H1 (cell line): ENCODE results near the gene MAPK13. TPM values are rescaled to one million over a fixed set of nuclear protein-coding genes. Genes with fewer than 3 reads are reported as not detected.

Source experiments
- CTCF ChIA-PET: fragments of 300-600 bp; sonication (Branson Sonifier 250); formaldehyde crosslinking; loops from one replicate; lab custom pipeline; 2021; ENCODE audit not compliant: partially characterized antibody; lab: Charles Lee
- POLR2A ChIA-PET: fragments of 300-600 bp; sonication (Branson Sonifier 250); formaldehyde crosslinking; loops from one replicate; lab custom pipeline; 2021; ENCODE audit warnings: inconsistent platforms; ENCODE audit not compliant: partially characterized antibody; lab: Charles Lee
- DNase-seq, 2 experiments: peaks; one replicate each; pipeline versions ENCODE4 v3.0.0 to v3.0.0-alpha.2; 2010 to 2022; ENCODE audit warnings: low spot score in 2 of 2, low read depth in 1 of 2, mixed read lengths in 1 of 2
- FAIRE-seq: peaks from 2 replicates; lab custom pipeline; 2011; peaks lifted over from hg19 to GRCh38; lab: Jason Lieb, UNC
- H2AFZ ChIP-seq: 2 replicates; pipeline ENCODE4 v1.8.1; 2012; ENCODE audit warnings: low read length, inconsistent platforms
- H2AK5ac ChIP-seq: 2 replicates; pipeline ENCODE4 v1.6.1; 2013; ENCODE audit warnings: low read depth, low read length
- H2BK120ac ChIP-seq: replicated peaks from 2 replicates; pipeline ENCODE3; 2013; ENCODE audit warnings: low read depth, low read length, inconsistent platforms
- H2BK12ac ChIP-seq: 2 replicates; pipeline ENCODE4 v1.6.1; 2013; ENCODE audit warnings: low read depth, low read length
- H2BK15ac ChIP-seq: 2 replicates; pipeline ENCODE4 v1.6.1; 2013; ENCODE audit warnings: low read length
- H2BK20ac ChIP-seq: 2 replicates; pipeline ENCODE4 v1.6.1; 2013; ENCODE audit warnings: low read length
- H2BK5ac ChIP-seq: 2 replicates; pipeline ENCODE4 v1.6.1; 2013; ENCODE audit warnings: low read depth, low read length
- H3K14ac ChIP-seq: 2 replicates; pipeline ENCODE4 v1.6.1; 2013; ENCODE audit warnings: inconsistent platforms; ENCODE audit not compliant: insufficient read length
- H3K18ac ChIP-seq: 2 replicates; pipeline ENCODE4 v1.6.1; 2013; ENCODE audit warnings: low read length; ENCODE audit errors: extremely low read depth
- H3K23ac ChIP-seq: 2 replicates; pipeline ENCODE4 v1.6.1; 2013; ENCODE audit warnings: inconsistent platforms; ENCODE audit not compliant: insufficient read length
- H3K23me2 ChIP-seq: 2 replicates; pipeline ENCODE4 v1.6.1; 2013; ENCODE audit warnings: low read depth, low read length
- H3K27ac ChIP-seq: 2 replicates; pipeline ENCODE4 v1.6.1; 2011; ENCODE audit warnings: low read depth, low read length, inconsistent platforms
- H3K27me3 ChIP-seq, 4 experiments: replicated peaks in 1 of 4; 1 replicate in 1 of 4; 2 replicates in 3 of 4; pipeline versions ENCODE4 v1.6.1 to v1.8.1; 2011 to 2013; ENCODE audit warnings: low read length in 3 of 4, mild to moderate bottlenecking in 3 of 4, inconsistent platforms in 2 of 4, mixed read lengths in 2 of 4, moderate library complexity in 1 of 4; ENCODE audit not compliant: control insufficient read depth in 3 of 4, insufficient read depth in 3 of 4; ENCODE audit errors: extremely low read depth in 1 of 4
- H3K36me3 ChIP-seq, 4 experiments: 2 replicates each; pipeline versions ENCODE4 v1.6.1 to v1.8.1; 2011 to 2013; ENCODE audit warnings: mild to moderate bottlenecking in 4 of 4, low read length in 3 of 4, moderate library complexity in 2 of 4, control low read depth in 1 of 4, inconsistent platforms in 1 of 4; ENCODE audit not compliant: insufficient read depth in 4 of 4, control insufficient read depth in 2 of 4
- H3K4ac ChIP-seq: replicated peaks from 2 replicates; pipeline ENCODE3; 2013; ENCODE audit warnings: low read length, low read depth, mixed read lengths, inconsistent platforms; ENCODE audit not compliant: insufficient read length
- H3K4me1 ChIP-seq, 4 experiments: replicated peaks in 1 of 4; 1 replicate in 1 of 4; 2 replicates in 3 of 4; pipeline versions ENCODE4 v1.6.1 to v1.8.1; 2011 to 2013; ENCODE audit warnings: low read length in 3 of 4, inconsistent platforms in 2 of 4, mixed read lengths in 1 of 4; ENCODE audit not compliant: insufficient read depth in 4 of 4, control insufficient read depth in 3 of 4
- H3K4me2 ChIP-seq, 2 experiments: 2 replicates each; pipeline versions ENCODE4 v1.6.1 to v1.8.1; 2011 to 2013; ENCODE audit warnings: low read depth in 2 of 2, low read length in 2 of 2, control low read depth in 1 of 2, inconsistent platforms in 1 of 2, mild to moderate bottlenecking in 1 of 2; ENCODE audit not compliant: insufficient read depth in 1 of 2
- H3K4me3 ChIP-seq, 4 experiments: fragments of 200-600, 300-600 bp in 1 of 4; sonication (generic), shearing (Covaris generic), sonication (Bioruptor Twin) in 1 of 4; 2 replicates each; pipeline versions ENCODE4 v1.5.1 to v1.8.1; 2011 to 2016; ENCODE audit warnings: low read length in 4 of 4, low read depth in 3 of 4, control low read depth in 2 of 4, inconsistent platforms in 2 of 4, mild to moderate bottlenecking in 2 of 4, mixed read lengths in 1 of 4, moderate library complexity in 1 of 4; ENCODE audit not compliant: insufficient read depth in 2 of 4; ENCODE audit errors: extremely low read depth in 1 of 4
- H3K56ac ChIP-seq: replicated peaks from 2 replicates; pipeline ENCODE3; 2013; ENCODE audit warnings: low read depth, mild to moderate bottlenecking, mixed read lengths, low read length, inconsistent platforms; ENCODE audit not compliant: insufficient read length
- H3K79me1 ChIP-seq: 2 replicates; pipeline ENCODE4 v1.6.1; 2013; ENCODE audit warnings: low read depth, low read length, control low read depth
- H3K79me2 ChIP-seq, 2 experiments: 2 replicates each; pipeline versions ENCODE4 v1.6.1 to v1.8.1; 2012 to 2013; ENCODE audit warnings: low read length in 2 of 2, mild to moderate bottlenecking in 2 of 2, inconsistent platforms in 1 of 2; ENCODE audit not compliant: insufficient read depth in 2 of 2, control insufficient read depth in 1 of 2
- H3K9ac ChIP-seq, 4 experiments: replicated peaks in 1 of 4; 1 replicate in 1 of 4; 2 replicates in 3 of 4; pipeline versions ENCODE4 v1.6.1 to v1.8.1; 2011 to 2013; ENCODE audit warnings: low read depth in 3 of 4, low read length in 3 of 4, control low read depth in 2 of 4, mild to moderate bottlenecking in 2 of 4, moderate library complexity in 2 of 4, inconsistent platforms in 1 of 4; ENCODE audit errors: extremely low read depth in 1 of 4
- H3K9me3 ChIP-seq, 2 experiments: 2 replicates each; pipeline versions ENCODE4 v1.6.1 to v1.8.1; 2012 to 2013; ENCODE audit warnings: mild to moderate bottlenecking in 2 of 2, moderate library complexity in 2 of 2, control low read depth in 1 of 2, inconsistent platforms in 1 of 2, low read depth in 1 of 2, low read length in 1 of 2, mixed read lengths in 1 of 2; ENCODE audit not compliant: insufficient read depth in 2 of 2
- H4K20me1 ChIP-seq, 2 experiments: replicated peaks in 1 of 2; 2 replicates each; pipeline versions ENCODE3 to v1.8.1; 2011 to 2013; ENCODE audit warnings: inconsistent platforms in 2 of 2, low read length in 2 of 2, mild to moderate bottlenecking in 1 of 2; ENCODE audit not compliant: insufficient read depth in 2 of 2, control insufficient read depth in 1 of 2
- H4K5ac ChIP-seq: 2 replicates; pipeline ENCODE4 v1.6.1; 2013; ENCODE audit warnings: low read length, low read depth, mixed read lengths, inconsistent platforms; ENCODE audit not compliant: insufficient read length
- H4K8ac ChIP-seq: 2 replicates; pipeline ENCODE4 v1.8.0; 2013; ENCODE audit warnings: mild to moderate bottlenecking, moderate library complexity, low read length, inconsistent platforms; ENCODE audit not compliant: insufficient read depth; ENCODE audit errors: extremely low read depth
- H4K91ac ChIP-seq: replicated peaks from 2 replicates; pipeline ENCODE3; 2013; ENCODE audit warnings: low read length, mixed read lengths, inconsistent platforms; ENCODE audit not compliant: insufficient read length
- CEBPB ChIP-seq: IDR thresholded peaks from 2 replicates; pipeline ENCODE4 v1.6.1; 2012; ENCODE audit warnings: low read depth, low read length
- CREB1 ChIP-seq: IDR thresholded peaks from 2 replicates; pipeline ENCODE4 v1.6.1; 2012; ENCODE audit warnings: inconsistent platforms
- CTBP2 ChIP-seq: IDR thresholded peaks from 2 replicates; pipeline ENCODE4 v1.7.0; 2011; ENCODE audit warnings: borderline replicate concordance, mild to moderate bottlenecking, moderate library complexity, mixed read lengths, low read length; ENCODE audit not compliant: insufficient read depth, insufficient read length
- EGR1 ChIP-seq: IDR thresholded peaks from 2 replicates; pipeline ENCODE4 v1.6.1; 2011; ENCODE audit warnings: low read depth, low read length, borderline replicate concordance
- JUN ChIP-seq: IDR thresholded peaks from 2 replicates; pipeline ENCODE4 v1.6.1; 2011; ENCODE audit warnings: low read depth, mild to moderate bottlenecking, improper control_type of control experiment, low read length
- KDM5A ChIP-seq: fragments of 200-600 bp; IDR thresholded peaks from 2 replicates; pipeline ENCODE4 v1.7.1; 2012; ENCODE audit warnings: mild to moderate bottlenecking, low read length, inconsistent platforms, mixed read lengths
- MAFK ChIP-seq: IDR thresholded peaks from 2 replicates; pipeline ENCODE4 v1.6.1; 2012; ENCODE audit warnings: low read depth, mild to moderate bottlenecking, improper control_type of control experiment, low read length
- POU5F1 ChIP-seq: IDR thresholded peaks from 2 replicates; pipeline ENCODE4 v1.6.1; 2011; ENCODE audit warnings: low read depth, mild to moderate bottlenecking, low read length, moderate library complexity
- RBBP5 ChIP-seq: IDR thresholded peaks from 2 replicates; pipeline ENCODE4 v1.7.1; 2012; ENCODE audit warnings: low read depth, mild to moderate bottlenecking, inconsistent platforms, low read length, moderate library complexity, borderline replicate concordance
- RFX5 ChIP-seq: IDR thresholded peaks from 2 replicates; pipeline ENCODE4 v1.6.1; 2011; ENCODE audit warnings: low read depth, low read length, improper control_type of control experiment, borderline replicate concordance
- SP1 ChIP-seq: IDR thresholded peaks from 2 replicates; pipeline ENCODE4 v1.6.1; 2011; ENCODE audit warnings: low read depth, low read length
- SRF ChIP-seq: IDR thresholded peaks from 2 replicates; pipeline ENCODE4 v1.6.1; 2011; ENCODE audit warnings: mild to moderate bottlenecking, low read depth, low read length, moderate library complexity
- WGBS, 2 experiments: shearing (Covaris generic) in 1 of 2; methylation state at CpG; one replicate each; pipeline versions ENCODE4 v1.1.6 to v1.1.7; 2013 to 2015; ENCODE audit warnings: low lambda C conversion rate in 2 of 2, mixed read lengths in 2 of 2, inconsistent platforms in 1 of 2, low coverage in 1 of 2, missing lambda C conversion rate in 1 of 2; ENCODE audit not compliant: insufficient replicate concordance in 2 of 2, insufficient coverage in 1 of 2, insufficient read length in 1 of 2; ENCODE audit errors: extremely low coverage in 1 of 2, missing lambda C conversion rate in 1 of 2; 5-methylcytosine and 5-hydroxymethylcytosine counted together
- polyA plus RNA-seq, 7 experiments: library from polyadenylated mRNA; depleted of rRNA in 3 of 7; stranded (reverse) in 5 of 7; unstranded in 2 of 7; fragments of >200 nt in 5 of 7; fragments of 200-250 nt in 2 of 7; gene quantifications; 1 replicate in 5 of 7; 2 replicates in 1 of 7; 4 replicates in 1 of 7; pipeline versions ENCODE4 v1.2.1 to v1.2.3, GENCODE V29; 2011 to 2013; ENCODE audit warnings: missing spikeins in 2 of 7, mixed read lengths in 2 of 7
- total RNA-seq: library from RNA; stranded (reverse); fragmentation: NEBNext Ultra II Directional; extraction: Animal tissue kit (Norgen Biotek cat#: 25700); gene quantifications from 2 replicates; pipeline ENCODE4 v1.2.1, GENCODE V29; 2021

MAPK13 gene
- total and polyA plus RNA-seq, 2 of the 8 experiments (the other 6 are each of a cell fraction or from before 2014, with no cell fraction given), result 10.1 to 14.1 TPM

DNA sequence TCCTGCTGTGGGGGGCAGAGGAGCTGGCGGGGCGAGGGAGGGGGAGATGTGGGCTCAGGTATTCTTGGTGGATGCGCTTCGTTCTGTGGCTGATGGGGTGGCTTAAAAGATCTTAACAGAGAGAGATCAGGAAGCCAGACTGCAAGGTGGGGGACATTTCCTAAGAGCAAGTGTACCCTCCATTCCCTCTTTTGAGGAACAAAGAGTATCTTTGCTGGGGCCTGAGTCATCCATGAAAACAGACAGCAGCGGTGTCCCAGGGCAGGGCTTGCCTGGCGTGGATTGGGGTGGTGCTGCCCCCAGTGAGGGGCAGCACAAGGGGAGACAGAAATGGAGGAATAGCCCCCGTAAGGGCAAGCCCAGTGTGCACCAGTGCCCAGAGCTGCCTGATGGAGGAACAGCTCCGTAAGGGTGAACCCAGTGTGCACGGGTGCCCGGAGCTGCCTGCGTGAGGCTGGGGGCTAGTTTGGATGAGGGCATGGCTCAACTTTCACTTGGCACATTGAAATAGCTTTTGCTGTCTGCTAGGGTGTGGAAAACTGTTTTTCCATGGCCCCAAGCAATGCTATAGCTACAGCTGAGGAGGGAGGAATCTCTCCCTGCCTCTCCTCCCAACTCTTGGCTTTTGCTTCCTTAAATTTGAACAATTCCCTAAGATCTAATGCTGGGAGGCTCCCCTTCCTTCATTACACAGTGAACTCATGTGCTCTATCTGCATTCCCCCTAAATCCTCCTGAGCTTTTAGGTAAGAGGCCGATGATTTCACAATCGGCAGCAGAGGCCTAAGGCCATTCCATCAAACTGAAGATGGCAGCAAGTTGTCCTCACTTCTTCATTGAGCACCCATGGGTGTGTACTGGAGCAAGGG lies 12.9 kb downstream of the MAPK13 start:
- 91% methylated on average over 9 of the region's 13 CpGs; no CpG with 5 or more reads in 1 of the 2 experiments for WGBS, 2 experiments
- H3K4me1 ChIP-seq, result peaks cover 0 to 6% (median 0%) of the 10 kb centered on the region in 4 experiments; a peak in 3 of 7 replicates
- H3K79me2 ChIP-seq, result no peaks in the 10 kb centered on the region
- no peak overlapping the region for H2BK20ac ChIP-seq
- H3K18ac ChIP-seq, result no peak overlapping the region; the same call in 1 of the 2 replicates
- no peaks in the 10 kb centered on the region for H3K23me2 ChIP-seq
- H3K27me3 ChIP-seq, result no peaks in the 10 kb centered on the region
- no peak overlapping the region for H2BK5ac ChIP-seq
- H2AFZ ChIP-seq, result no peak overlapping the region
- H3K79me1 ChIP-seq, result no peaks in the 10 kb centered on the region
- H3K56ac ChIP-seq, result no peak overlapping the region
- no peak overlapping the region for H3K23ac ChIP-seq
- no peak overlapping the region for H4K91ac ChIP-seq
- H3K36me3 ChIP-seq, result peaks cover 0 to 2% (median 0%) of the 10 kb centered on the region in 4 experiments; a peak in 1 of 8 replicates
- ChIA-PET CTCF (interaction anchor here (0.7 to 1.5 kb wide), 5 partner anchors 11 to 160 kb away, joined by 3 to 8 read pairs (median 4); no protein-coding TSS in a partner anchor), POLR2A (interaction anchor here (0.8 to 1.6 kb wide), 3 partner anchors 10 to 54 kb away, joined by 3 to 6 read pairs (median 4); no protein-coding TSS in a partner anchor)
- H3K14ac ChIP-seq, result no peak overlapping the region
- no peaks in the 10 kb centered on the region for H4K20me1 ChIP-seq
- H3K9ac ChIP-seq, result no peak overlapping the region
- FAIRE-seq (no peak), DNase-seq (no peak)
- no peak overlapping the region; the same call in 1 of the 2 replicates for H2BK15ac ChIP-seq
- H2AK5ac ChIP-seq, result no peak overlapping the region
- no peak overlapping the region for H3K4ac ChIP-seq
- H4K5ac ChIP-seq, result no peak overlapping the region
- H2BK12ac ChIP-seq, result 0 out of 2 replicates have a peak overlapping the region, but pooled peaks have one; percentile 50
- no peak overlapping the region for H3K27ac ChIP-seq
- no peak overlapping the region for H3K4me3 ChIP-seq
- no peak overlapping the region for H2BK120ac ChIP-seq
- H3K4me2 ChIP-seq, result no peak overlapping the region
- peaks cover 0 to 4% of the 10 kb centered on the region in 2 experiments; a peak in 1 of 4 replicates for H3K9me3 ChIP-seq
- H4K8ac ChIP-seq, result no peak overlapping the region
- TF ChIP-seq CEBPB (no peak), KDM5A (no peak), POU5F1 (no peak), RFX5 (no peak), EGR1 (no peak), JUN (no peak), CTBP2 (no peak), CREB1 (no peak), RBBP5 (no peak), SP1 (no peak), SRF (no peak), MAFK (no peak)
